HepG2 (cell line): ENCODE measurements around the gene TROAP. TPM values are rescaled to one million over a fixed set of nuclear protein-coding genes. Genes with fewer than 3 reads are reported as not detected.
A peak's percentile ranks its signal among the peaks of the same experiment; 100 is the strongest.

Experiments
- ATAC-seq: fragments of 200-7000 bp; cut with Tn5 transposase; 3 replicates; pipeline ENCODE4 v1.9.1; 2020; ENCODE audit warnings: mild to moderate bottlenecking, moderate library complexity
- BruUV-seq: library from RNA; stranded (reverse); fragments of 400-500 nt; replicated peaks from 2 replicates; lab custom pipeline; 2021; lab: Mats Ljungman, UMichigan
- CTCF ChIA-PET: fragments of 300-600 bp; formaldehyde crosslinking; extraction: SDS; loops from one replicate; lab custom pipeline; 2021; ENCODE audit warnings: low total read pairs, inconsistent platforms, low intra/inter-chr PET ratio; lab: Yijun Ruan, JAX
- POLR2A ChIA-PET: fragments of 350-600 bp; sonication (Branson Sonifier 250); formaldehyde crosslinking; loops from one replicate; lab custom pipeline; 2020; ENCODE audit warnings: antibody characterized with exemption, inconsistent platforms; lab: Yijun Ruan, JAX
- DNase-seq: peaks from one replicate; pipeline ENCODE4 v3.0.0-alpha.2; 2015; ENCODE audit warnings: low spot score
- FAIRE-seq: peaks from 3 replicates; lab custom pipeline; 2011; peaks lifted over from hg19 to GRCh38; lab: Jason Lieb, UNC
- H2AFZ ChIP-seq: one replicate; pipeline ENCODE4 v1.6.1; 2011; ENCODE audit warnings: low read length, inconsistent platforms
- H3K27ac ChIP-seq: fragments of 300-600 bp; 3 replicates; pipeline ENCODE4 v1.8.0; 2011; ENCODE audit warnings: mixed run types, mild to moderate bottlenecking, mixed read lengths, low read length, inconsistent platforms; ENCODE audit not compliant: insufficient read depth; ENCODE audit errors: extremely low read length
- H3K27me3 ChIP-seq, 2 experiments: fragments of 200-600 bp in 1 of 2; 2 replicates in 1 of 2; 3 replicates in 1 of 2; pipeline versions ENCODE4 v1.6.0 to v1.8.0; 2011; ENCODE audit warnings: low read length in 2 of 2, mild to moderate bottlenecking in 2 of 2, moderate library complexity in 2 of 2, inconsistent platforms in 1 of 2; ENCODE audit not compliant: insufficient read depth in 2 of 2, control insufficient read depth in 1 of 2
- H3K36me3 ChIP-seq, 2 experiments: fragments of 200-600 bp in 1 of 2; replicated peaks in 1 of 2; 2 replicates in 1 of 2; 3 replicates in 1 of 2; pipeline versions ENCODE4 v1.5.1 to v1.8.0; 2011; ENCODE audit warnings: low read length in 2 of 2, inconsistent platforms in 1 of 2; ENCODE audit not compliant: insufficient read depth in 2 of 2, control insufficient read depth in 1 of 2
- H3K4me1 ChIP-seq: 2 replicates; pipeline ENCODE4 v1.5.1; 2012; ENCODE audit warnings: low read length, inconsistent platforms; ENCODE audit not compliant: insufficient read depth
- H3K4me2 ChIP-seq: 2 replicates; pipeline ENCODE4 v1.6.0; 2011; ENCODE audit warnings: low read depth, low read length, inconsistent platforms
- H3K4me3 ChIP-seq, 3 experiments: fragments of 200-600 bp in 1 of 3; sonication (generic), shearing (Covaris generic) in 1 of 3; replicated peaks in 1 of 3; 2 replicates each; pipeline ENCODE4 v1.5.1; 2011 to 2016; ENCODE audit warnings: low read length in 3 of 3, inconsistent platforms in 2 of 3, low read depth in 2 of 3, mild to moderate bottlenecking in 2 of 3, control low read depth in 1 of 3, mixed read lengths in 1 of 3; ENCODE audit not compliant: insufficient read depth in 1 of 3
- H3K79me2 ChIP-seq: one replicate; pipeline ENCODE4 v1.6.1; 2011; ENCODE audit warnings: low read length, inconsistent platforms; ENCODE audit not compliant: insufficient read depth
- H3K9ac ChIP-seq: 2 replicates; pipeline ENCODE4 v1.6.0; 2011; ENCODE audit warnings: mild to moderate bottlenecking, low read depth, low read length, inconsistent platforms; ENCODE audit not compliant: insufficient read depth
- H3K9me3 ChIP-seq: 2 replicates; pipeline ENCODE4 v1.5.1; 2012; ENCODE audit warnings: mild to moderate bottlenecking, low read length
- H4K20me1 ChIP-seq: 2 replicates; pipeline ENCODE4 v1.6.0; 2011; ENCODE audit warnings: inconsistent platforms, mild to moderate bottlenecking, low read length, moderate library complexity; ENCODE audit not compliant: insufficient read depth
- GABPB1 ChIP-seq: IDR thresholded peaks from 2 replicates; pipeline ENCODE4 v1.6.1; 2016; ENCODE audit warnings: mild to moderate bottlenecking, missing genetic modification reagents, moderate library complexity, missing compliant biosample characterization
- GATAD1 ChIP-seq: IDR thresholded peaks from 2 replicates; pipeline ENCODE4 v1.6.1; 2016; ENCODE audit warnings: missing genetic modification reagents, missing compliant biosample characterization
- HMGXB4 ChIP-seq, 2 experiments: sonication (generic) in 1 of 2; formaldehyde crosslinking in 1 of 2; IDR thresholded peaks; 2 replicates each; pipeline versions ENCODE4 v1.4.0 to v1.6.1; 2018 to 2020; ENCODE audit warnings: missing genetic modification reagents in 2 of 2, borderline replicate concordance in 1 of 2, low read depth in 1 of 2, mild to moderate bottlenecking in 1 of 2, missing biosample characterization in 1 of 2
- JUN ChIP-seq: sonication (generic); formaldehyde crosslinking; IDR thresholded peaks from 2 replicates; pipeline ENCODE4 v1.4.0; 2020; ENCODE audit warnings: mild to moderate bottlenecking, missing genetic modification reagents
- NBN ChIP-seq: fragments of 450-650 bp; conservative IDR thresholded peaks from 2 replicates; pipeline ENCODE4 v1.6.1; 2017
- NCOR1 ChIP-seq: fragments of 200-600 bp; sonication (generic); IDR thresholded peaks from 2 replicates; pipeline ENCODE4 v1.7.0; 2017; ENCODE audit warnings: antibody characterized with exemption, low read length, borderline replicate concordance
- POGK ChIP-seq: sonication (generic); formaldehyde crosslinking; conservative IDR thresholded peaks from 2 replicates; pipeline ENCODE4 v1.8.0; 2022; ENCODE audit warnings: mild to moderate bottlenecking, moderate library complexity, missing genetic modification reagents
- PTBP1 ChIP-seq: fragments of 200-400 bp; formaldehyde crosslinking; IDR thresholded peaks from 2 replicates; pipeline ENCODE4 v1.6.1; 2018; ENCODE audit warnings: low read length, low read depth; ENCODE audit not compliant: poor library complexity, severe bottlenecking
- TEAD3 ChIP-seq: optimal IDR thresholded peaks from 2 replicates; pipeline ENCODE3; 2016; ENCODE audit warnings: borderline replicate concordance
- U2AF1 ChIP-seq: fragments of 200-400 bp; formaldehyde crosslinking; optimal IDR thresholded peaks from 2 replicates; pipeline ENCODE3; 2017; ENCODE audit warnings: mild to moderate bottlenecking, low read depth, low read length
- ZFX ChIP-seq: sonication (generic); formaldehyde crosslinking; IDR thresholded peaks from 2 replicates; pipeline ENCODE4 v1.4.0; 2020; ENCODE audit warnings: mild to moderate bottlenecking, low read depth, missing genetic modification reagents, moderate library complexity
- ZNF280D ChIP-seq: sonication (generic); formaldehyde crosslinking; IDR thresholded peaks from 2 replicates; pipeline ENCODE4 v1.5.1; 2020; ENCODE audit warnings: mild to moderate bottlenecking, missing genetic modification reagents
- ZNF746 ChIP-seq: sonication (generic); formaldehyde crosslinking; IDR thresholded peaks from 2 replicates; pipeline ENCODE4 v1.8.0; 2022; ENCODE audit warnings: mild to moderate bottlenecking, missing genetic modification reagents
- ZNF83 ChIP-seq: sonication (generic); formaldehyde crosslinking; IDR thresholded peaks from 2 replicates; pipeline ENCODE4 v1.4.0; 2020; ENCODE audit warnings: missing genetic modification reagents, mild to moderate bottlenecking, borderline replicate concordance
- WGBS: methylation state at CpG from one replicate; pipeline ENCODE4 v1.1.6; 2017; ENCODE audit warnings: low lambda C conversion rate; 5-methylcytosine and 5-hydroxymethylcytosine counted together
- in situ Hi-C: cut with HindIII; loops from 2 replicates; pipeline ENCODE4 v1.10.0; 2017; ENCODE audit warnings: low pct_unique_long_range_greater_than_20kb; ENCODE audit not compliant: extremely low pct_ligation_motif_present
- intact Hi-C: fragments of 100-400 bp; cut with micrococcal nuclease; formaldehyde crosslinking; loops from one replicate; pipeline ENCODE4 v1.10.0; 2022; ENCODE audit not compliant: unreplicated experiment
- polyA plus RNA-seq, 8 experiments: library from polyadenylated mRNA; depleted of rRNA in 3 of 8; stranded (reverse) in 7 of 8; unstranded in 1 of 8; fragments of >200 nt; fragmentation: Illumina TruSeq in 4 of 8; extraction: Trizol in 4 of 8; gene quantifications; 2 replicates each; pipeline versions ENCODE4 v1.2.1 to v1.2.3, GENCODE V29; 2011 to 2016; ENCODE audit warnings: low read depth in 4 of 8, missing spikeins in 1 of 8, mixed read lengths in 1 of 8; ENCODE audit not compliant: insufficient read depth in 1 of 8
- total RNA-seq, 5 experiments: library from RNA; depleted of rRNA; stranded (reverse); fragments of >200 nt; fragmentation: Illumina TruSeq; extraction: Trizol; gene quantifications; 2 replicates each; pipeline ENCODE4 v1.2.3, GENCODE V29; 2016; ENCODE audit warnings: low read depth in 1 of 5

TROAP gene
- total and polyA plus RNA-seq, 2 of the 13 experiments (the other 11 are each of a cell fraction or from before 2014, with no cell fraction given), result 22.5 to 30.9 TPM

- Histone ChIP-seq H3K9me3 (no peaks in the 10 kb centered on the region), H4K20me1 (0 out of 2 replicates have a peak, but pooled peaks cover 6% of the 10 kb centered on the region), H3K36me3 (no peaks in the 10 kb centered on the region), H3K4me3 (peak overlapping the region; percentile 48 to 84 (median 63); a peak in 5 of 6 replicates), H2AFZ (no peak overlapping the region), H3K9ac (no peak overlapping the region), H3K4me1 (peaks cover 69% of the 10 kb centered on the region), H3K27me3 (peaks cover 19 to 63% of the 10 kb centered on the region in 2 experiments; a peak in 4 of 5 replicates), H3K79me2 (peaks cover 17% of the 10 kb centered on the region), H3K4me2 (peak overlapping the region; percentile 98), H3K27ac (no peak overlapping the region)
- FAIRE-seq (no peak), ATAC-seq (peak; percentile 1; the same call in 2 of the 3 replicates), DNase-seq (no peak)
- CTCF ChIA-PET, result no interaction called here
- BruUV-seq, result no TSS peak
- 3% methylated on average over 37 of the region's 70 CpGs for WGBS
- intact Hi-C loops (no loop called here), in situ Hi-C loops (loop anchor here (10.0 kb wide), 1 partner anchor 60 kb away; no protein-coding TSS in a partner anchor)
- POLR2A ChIA-PET, result interaction anchor here (1.2 to 4.5 kb wide), 2 partner anchors 21 to 169 kb away, joined by 3 to 41 read pairs; partner anchors contain the start of gene SPATS2
- TF ChIP-seq PTBP1, result no peak
- no peak for TF ChIP-seq HMGXB4 (CRISPR knock-in tag; IDR thresholded peaks at IDR 0.05; ENCODE audit: borderline replicate concordance in 1 of 2, low read depth in 1 of 2)
- no peak for TF ChIP-seq NCOR1
- TF ChIP-seq NBN, result no peak
- TF ChIP-seq U2AF1, result no peak
- no peak for TF ChIP-seq TEAD3 (CRISPR knock-in tag)
- TF ChIP-seq ZNF280D (CRISPR knock-in tag), result no peak
- TF ChIP-seq POGK (CRISPR knock-in tag), result no peak
- 0 out of 2 replicates have a peak, but pooled peaks have one; percentile 20 for TF ChIP-seq ZNF746 (CRISPR knock-in tag)
- no peak for TF ChIP-seq ZNF83 (CRISPR knock-in tag)
- TF ChIP-seq GATAD1 (CRISPR knock-in tag), result no peak
- peak; percentile 31; the same call in 1 of the 2 replicates for TF ChIP-seq ZFX (CRISPR knock-in tag)
- TF ChIP-seq GABPB1, result peak; percentile 21; the same call in 1 of the 2 replicates
- TF ChIP-seq JUN (CRISPR knock-in tag), result no peak
Measured at GRCh38 chr12:49345051-49345824, 22.2 kb downstream of the TROAP start.
